ENCODE data around the gene ZNF785.

The ZNF785 gene

GRCh38 chr16:30565526-30565925 is 20.0 kb downstream of the ZNF785 start:
- TF ChIP-seq FOXA1 (IDR thresholded peaks at IDR 0.05) (no peak), NFRKB (IDR thresholded peaks at IDR 0.05) (no peak), SP1 (IDR thresholded peaks at IDR 0.05) (no peak), PKNOX1 (IDR thresholded peaks at IDR 0.05) (no peak), CTBP1 (IDR thresholded peaks at IDR 0.05; ENCODE audit: borderline replicate concordance) (no peak), ARNT (IDR thresholded peaks at IDR 0.05) (no peak), FOXK2 (IDR thresholded peaks at IDR 0.05) (no peak), BHLHE40 (IDR thresholded peaks at IDR 0.05; ENCODE audit: borderline replicate concordance) (no peak), TARDBP (IDR thresholded peaks at IDR 0.05) (no peak), LEF1 (IDR thresholded peaks at IDR 0.05; ENCODE audit: borderline replicate concordance) (no peak)
- POLR2A ChIA-PET, result interaction anchor here (0.8 to 1.5 kb wide), 6 partner anchors 32 to 85 kb away, joined by 3 to 5 read pairs (median 4); partner anchors contain the start of genes PRR14 and ZNF689
- CTCF ChIA-PET, result interaction anchor here (1.0 to 2.5 kb wide), 3 partner anchors 30 to 50 kb away, joined by 3 to 8 read pairs (median 6); partner anchors contain the start of gene ZNF747
- no peak for DNase-seq (ENCODE audit: extremely low spot score)

- POLR2A ChIA-PET, result interaction anchor here (0.9 to 3.5 kb wide), 3 partner anchors 9 to 72 kb away, joined by 3 to 24 read pairs (median 3); partner anchors contain the start of genes ZNF688 and ZNF689
Measured at GRCh38 chr16:30562021-30562420, 23.5 kb downstream of the ZNF785 start.

GRCh38 chr16:30561089-30561816 is 24.2 kb downstream of the ZNF785 start:
- ChIA-PET CTCF (interaction anchor here (0.8 to 1.4 kb wide), 2 partner anchors 37 to 54 kb away, joined by 4 read pairs; no protein-coding TSS in a partner anchor), POLR2A (interaction anchor here (0.9 to 3.5 kb wide), 3 partner anchors 10 to 73 kb away, joined by 3 to 24 read pairs (median 3); partner anchors contain the start of genes ZNF688 and ZNF689)

More at GRCh38 chr16:30562021-30562420, 23.5 kb downstream of the ZNF785 start:
- CTCF ChIA-PET, result interaction anchor here (1.4 kb wide), 1 partner anchor 54 kb away, joined by 4 read pairs; no protein-coding TSS in a partner anchor
- no peak for TF ChIP-seq HDGF (IDR thresholded peaks at IDR 0.05; ENCODE audit: borderline replicate concordance)
- DNase-seq (ENCODE audit: extremely low spot score), result no peak

GRCh38 chr16:30559690-30560089 is 25.8 kb downstream of the ZNF785 start:
- POLR2A ChIA-PET, result interaction anchor here (0.7 to 3.5 kb wide), 6 partner anchors 11 to 33 kb away, joined by 5 to 181 read pairs (median 25); partner anchors contain the start of genes ZNF688 and ZNF747
- CTCF ChIA-PET, result interaction anchor here (2.0 kb wide), 1 partner anchor 38 kb away, joined by 7 read pairs; no protein-coding TSS in a partner anchor

More at GRCh38 chr16:30561089-30561816, 24.2 kb downstream of the ZNF785 start:
- DNase-seq (ENCODE audit: extremely low spot score), result no peak
- TF ChIP-seq TARDBP (IDR thresholded peaks at IDR 0.05) (no peak), FOXM1 (IDR thresholded peaks at IDR 0.05; ENCODE audit: borderline replicate concordance) (no peak), HDGF (IDR thresholded peaks at IDR 0.05; ENCODE audit: borderline replicate concordance) (no peak), BHLHE40 (IDR thresholded peaks at IDR 0.05; ENCODE audit: borderline replicate concordance) (no peak)

GRCh38 chr16:30558789-30559377 is 26.6 kb downstream of the ZNF785 start:
- POLR2A ChIA-PET, result interaction anchor here (0.6 to 3.3 kb wide), 41 partner anchors 9 to 431 kb away, joined by 3 to 181 read pairs (median 4); partner anchors contain the start of genes DCTPP1, PRR14, ZNF688 and ZNF689
- no peak for DNase-seq (ENCODE audit: extremely low spot score)
- CTCF ChIA-PET, result interaction anchor here (0.6 to 2.4 kb wide), 10 partner anchors 10 to 129 kb away, joined by 3 to 19 read pairs (median 4); partner anchors contain the start of genes DCTPP1, ZNF688 and ZNF747
- no peak for TF ChIP-seq TARDBP (IDR thresholded peaks at IDR 0.05)
- no peak for TF ChIP-seq LEF1 (IDR thresholded peaks at IDR 0.05; ENCODE audit: borderline replicate concordance)
- no peak for TF ChIP-seq ELF4 (IDR thresholded peaks at IDR 0.05)
- no peak for TF ChIP-seq FOXM1 (IDR thresholded peaks at IDR 0.05; ENCODE audit: borderline replicate concordance)
- TF ChIP-seq HDGF (IDR thresholded peaks at IDR 0.05; ENCODE audit: borderline replicate concordance), result no peak
- TF ChIP-seq CTBP1 (IDR thresholded peaks at IDR 0.05; ENCODE audit: borderline replicate concordance), result no peak
- TF ChIP-seq SUZ12 (IDR thresholded peaks at IDR 0.05), result no peak
- no peak for TF ChIP-seq BHLHE40 (IDR thresholded peaks at IDR 0.05; ENCODE audit: borderline replicate concordance)
- no peak for TF ChIP-seq ARNT (IDR thresholded peaks at IDR 0.05)
- no peak for TF ChIP-seq SP1 (IDR thresholded peaks at IDR 0.05)
- TF ChIP-seq ZNF384 (IDR thresholded peaks at IDR 0.05), result no peak
- TF ChIP-seq NFRKB (IDR thresholded peaks at IDR 0.05), result no peak
- TF ChIP-seq FOXK2 (IDR thresholded peaks at IDR 0.05), result no peak
- TF ChIP-seq L3MBTL2 (conservative IDR thresholded peaks at IDR 0.05), result no peak; the same call in 1 of the 2 replicates
- TF ChIP-seq PKNOX1 (IDR thresholded peaks at IDR 0.05), result no peak
- TF ChIP-seq FOXA1 (IDR thresholded peaks at IDR 0.05), result no peak

More at GRCh38 chr16:30559690-30560089, 25.8 kb downstream of the ZNF785 start:
- no peak for TF ChIP-seq FOXK2 (IDR thresholded peaks at IDR 0.05)
- DNase-seq (ENCODE audit: extremely low spot score), result no peak

GRCh38 chr16:30557957-30558788 is 27.3 kb downstream of the ZNF785 start, which contains the start of gene ZNF764:
TSS of gene ZNF764 (minus strand) at chr16:30558374. CDS start at chr16:30558182, 192 bp downstream.
- TF ChIP-seq FOXA1 (IDR thresholded peaks at IDR 0.05), result no peak
- no peak for TF ChIP-seq TARDBP (IDR thresholded peaks at IDR 0.05)
- 0 out of 2 replicates have a peak, but pooled peaks have one; percentile 71 for TF ChIP-seq HDGF (IDR thresholded peaks at IDR 0.05; ENCODE audit: borderline replicate concordance)
- TF ChIP-seq NFRKB (IDR thresholded peaks at IDR 0.05), result no peak
- TF ChIP-seq PKNOX1 (IDR thresholded peaks at IDR 0.05), result no peak
- TF ChIP-seq ELF4 (IDR thresholded peaks at IDR 0.05), result no peak
- no peak for TF ChIP-seq BHLHE40 (IDR thresholded peaks at IDR 0.05; ENCODE audit: borderline replicate concordance)
- peak; percentile 29; the same call in 1 of the 2 replicates for TF ChIP-seq L3MBTL2 (conservative IDR thresholded peaks at IDR 0.05)
- TF ChIP-seq LEF1 (IDR thresholded peaks at IDR 0.05; ENCODE audit: borderline replicate concordance), result no peak

More at GRCh38 chr16:30557957-30558788, 27.3 kb downstream of the ZNF785 start, which contains the start of gene ZNF764:
- ChIA-PET POLR2A (interaction anchor here (0.6 to 3.3 kb wide), 44 partner anchors 9 to 430 kb away, joined by 3 to 181 read pairs (median 4); partner anchors contain the start of genes DCTPP1, PRR14, ZNF688 and ZNF689), CTCF (interaction anchor here (0.6 to 2.4 kb wide), 11 partner anchors 9 to 128 kb away, joined by 3 to 19 read pairs (median 4); partner anchors contain the start of genes DCTPP1, ZNF688 and ZNF747)
- peak; percentile 98 for DNase-seq (ENCODE audit: extremely low spot score)

All from HEK293T (cell line).